ENCODE data around the gene HOXC6.

- no peak for TF ChIP-seq CTCF (IDR thresholded peaks at IDR 0.05 in 2 of 3, conservative IDR thresholded peaks at IDR 0.05 in 1 of 3; ENCODE audit: control insufficient read depth in 2 of 3, extremely low read depth in 1 of 3, insufficient read depth in 1 of 3, low read depth in 3 of 3, low read length in 3 of 3)
- no peak for TF ChIP-seq USF1 (IDR thresholded peaks at IDR 0.05; ENCODE audit: borderline replicate concordance, extremely low read length, insufficient read depth, low read depth, low read length)
Observed at GRCh38 chr12:54035568-54036264, 7.5 kb downstream of the HOXC6 start.

All from GM12878 (cell line).